HEK293 (cell line): Measurements from ENCODE around the gene FMNL3.

Experiments used
- CTCF ChIA-PET: fragments of 350-600 bp; formaldehyde crosslinking; extraction: SDS; loops from one replicate; lab custom pipeline; 2021; ENCODE audit warnings: antibody characterized with exemption; lab: Yijun Ruan, JAX
- POLR2A ChIA-PET: fragments of 300-600 bp; formaldehyde crosslinking; extraction: SDS; loops from one replicate; lab custom pipeline; 2020; ENCODE audit warnings: antibody characterized with exemption, inconsistent platforms; lab: Yijun Ruan, JAX
- H3K27ac ChIP-seq: fragments of 200-500 bp; sonication (Bioruptor generic); 2 replicates; pipeline ENCODE4 v1.5.1; 2014; ENCODE audit warnings: low read depth, low read length, control low read depth, inconsistent platforms; ENCODE audit errors: extremely low read depth
- H3K36me3 ChIP-seq, 2 experiments: fragments of 200-500 bp in 1 of 2; sonication (Bioruptor generic) in 1 of 2; 1 replicate in 1 of 2; 2 replicates in 1 of 2; pipeline ENCODE4 v1.5.1; 2014 to 2017; ENCODE audit warnings: inconsistent platforms in 2 of 2, low read length in 2 of 2; ENCODE audit not compliant: control insufficient read depth in 2 of 2, insufficient read depth in 1 of 2
- H3K4me1 ChIP-seq: fragments of 200-500 bp; sonication (Bioruptor generic); 2 replicates; pipeline ENCODE4 v1.5.1; 2014; ENCODE audit warnings: mild to moderate bottlenecking, low read length, inconsistent platforms; ENCODE audit not compliant: control insufficient read depth, insufficient read depth
- H3K4me3 ChIP-seq: 2 replicates; pipeline ENCODE4 v1.5.1; 2011; ENCODE audit warnings: low read depth, mild to moderate bottlenecking, control low read depth, low read length, moderate library complexity
- H3K9me3 ChIP-seq: fragments of 200-500 bp; sonication (Bioruptor generic); 2 replicates; pipeline ENCODE4 v1.5.1; 2014; ENCODE audit warnings: low read depth, low read length, inconsistent platforms; ENCODE audit not compliant: control insufficient read depth, insufficient read depth
- EGR2 ChIP-seq: fragments of 450-650 bp; formaldehyde crosslinking; IDR thresholded peaks from 2 replicates; pipeline ENCODE4 v1.5.1; 2016; ENCODE audit warnings: low read depth, missing biosample characterization, missing genetic modification characterization
- GLIS1 ChIP-seq: fragments of 450-650 bp; formaldehyde crosslinking; IDR thresholded peaks from 2 replicates; pipeline ENCODE4 v1.5.1; 2016; ENCODE audit warnings: missing biosample characterization, missing genetic modification characterization
- HOXC10 ChIP-seq: sonication (generic); formaldehyde crosslinking; IDR thresholded peaks from 2 replicates; pipeline ENCODE4 v1.8.1; 2023; ENCODE audit warnings: mild to moderate bottlenecking, missing genetic modification reagents
- IKZF3 ChIP-seq: fragments of 450-650 bp; IDR thresholded peaks from 2 replicates; pipeline ENCODE4 v1.5.0; 2018; ENCODE audit warnings: missing biosample characterization, mild to moderate bottlenecking, missing genetic modification characterization, moderate library complexity
- KLF16 ChIP-seq: fragments of 450-650 bp; formaldehyde crosslinking; IDR thresholded peaks from 2 replicates; pipeline ENCODE4 v1.5.1; 2017; ENCODE audit warnings: missing biosample characterization, missing genetic modification characterization
- WT1 ChIP-seq: fragments of 450-650 bp; formaldehyde crosslinking; IDR thresholded peaks from 2 replicates; pipeline ENCODE4 v1.5.1; 2016; ENCODE audit warnings: missing biosample characterization, missing genetic modification characterization
- ZBTB17 ChIP-seq: fragments of 450-650 bp; formaldehyde crosslinking; IDR thresholded peaks from 2 replicates; pipeline ENCODE4 v1.5.1; 2016; ENCODE audit warnings: missing biosample characterization, missing genetic modification characterization
- ZFHX2 ChIP-seq: fragments of 450-650 bp; formaldehyde crosslinking; conservative IDR thresholded peaks from 2 replicates; pipeline ENCODE4 v1.5.1; 2016; ENCODE audit warnings: missing biosample characterization, missing genetic modification characterization
- ZNF280D ChIP-seq: fragments of 450-650 bp; formaldehyde crosslinking; IDR thresholded peaks from 2 replicates; pipeline ENCODE4 v1.5.1; 2016; ENCODE audit warnings: missing biosample characterization, missing genetic modification characterization
- ZNF362 ChIP-seq: fragments of 450-650 bp; formaldehyde crosslinking; IDR thresholded peaks from 2 replicates; pipeline ENCODE4 v1.5.1; 2016; ENCODE audit warnings: missing biosample characterization, missing genetic modification characterization
- ZNF366 ChIP-seq: fragments of 450-650 bp; formaldehyde crosslinking; conservative IDR thresholded peaks from 2 replicates; pipeline ENCODE4 v1.5.1; 2016; ENCODE audit warnings: missing biosample characterization, missing genetic modification characterization
- ZNF521 ChIP-seq: fragments of 450-650 bp; formaldehyde crosslinking; IDR thresholded peaks from 2 replicates; pipeline ENCODE4 v1.5.1; 2017; ENCODE audit warnings: missing biosample characterization, mild to moderate bottlenecking, missing genetic modification characterization
- ZNF561 ChIP-seq: fragments of 450-650 bp; IDR thresholded peaks from 2 replicates; pipeline ENCODE4 v1.5.1; 2018; ENCODE audit warnings: missing biosample characterization, missing genetic modification characterization, borderline replicate concordance
- ZNF580 ChIP-seq: fragments of 450-650 bp; formaldehyde crosslinking; IDR thresholded peaks from 2 replicates; pipeline ENCODE4 v1.5.1; 2016; ENCODE audit warnings: missing biosample characterization, missing genetic modification characterization
- ZNF629 ChIP-seq: fragments of 450-650 bp; formaldehyde crosslinking; IDR thresholded peaks from 2 replicates; pipeline ENCODE4 v1.5.1; 2017; ENCODE audit warnings: missing biosample characterization, missing genetic modification characterization
- ZNF639 ChIP-seq: fragments of 450-650 bp; formaldehyde crosslinking; IDR thresholded peaks from 2 replicates; pipeline ENCODE4 v1.5.1; 2016; ENCODE audit warnings: missing biosample characterization, missing genetic modification characterization
- TF ChIP-seq, protein P1 (sequence below): fragments of 450-650 bp; formaldehyde crosslinking; IDR thresholded peaks from 2 replicates; pipeline ENCODE4 v1.5.1; 2016; ENCODE audit warnings: missing biosample characterization, missing genetic modification characterization

Gene FMNL3

DNA sequence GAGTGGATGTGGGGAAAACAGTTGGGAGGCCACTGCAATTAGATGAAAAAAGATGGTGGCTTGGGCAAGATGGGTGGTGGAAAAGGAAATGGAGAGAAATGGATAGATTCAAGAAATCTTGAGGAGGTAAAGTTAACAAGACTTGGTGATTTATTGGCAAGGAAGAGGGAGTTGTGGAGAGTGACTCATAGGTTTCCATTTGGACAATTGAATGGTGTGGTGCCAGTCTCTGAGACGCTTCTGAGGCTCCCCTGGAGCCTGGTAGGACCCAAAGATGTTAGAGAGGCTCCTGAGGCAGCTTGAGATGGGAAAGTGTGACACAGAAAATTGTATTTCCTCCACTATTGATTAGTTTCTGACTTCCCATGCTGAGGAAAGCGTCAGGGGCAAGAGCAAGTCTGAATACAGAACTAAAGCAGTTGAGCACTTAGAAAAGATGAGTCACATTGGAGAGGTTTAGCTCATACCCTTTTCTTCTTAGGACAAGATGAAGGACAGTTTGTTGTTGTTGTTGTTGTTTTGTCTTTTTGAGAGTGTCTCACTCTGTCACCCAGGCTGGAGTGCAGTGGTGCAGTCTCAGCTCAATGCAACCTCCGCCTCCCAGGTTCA is 79.3 kb downstream of the FMNL3 start (continued):
- TF ChIP-seq ZNF362 = no peak
- TF ChIP-seq ZNF366 (tag by site-specific recombination) = peak; percentile 48; the same call in 1 of the 2 replicates
- TF ChIP-seq GLIS1 = peak; percentile 95
- TF ChIP-seq, all 188 proteins: peak for 10

DNA sequence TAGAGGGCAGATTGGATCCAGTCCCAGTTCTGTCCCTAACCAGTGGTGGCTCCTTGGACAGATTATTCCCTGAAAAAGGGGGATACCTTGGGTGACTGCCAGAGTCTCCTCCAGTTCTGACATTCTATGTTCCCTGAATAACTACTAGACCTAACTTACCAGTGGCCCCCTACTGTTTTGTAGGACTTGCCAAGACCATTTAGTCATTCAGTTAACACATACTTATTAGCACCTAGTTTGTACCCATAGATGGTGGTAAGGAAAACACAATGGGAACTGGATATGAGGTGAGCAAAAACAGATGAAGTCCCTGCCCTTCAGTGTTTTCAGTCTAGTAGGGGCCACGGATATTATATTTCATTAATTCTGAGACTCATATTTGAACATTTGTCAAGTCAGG is 80.4 kb downstream of the FMNL3 start:
- H3K9me3 ChIP-seq = no peaks in the 10 kb centered on the region
- peaks cover 0 to 2% of the 10 kb centered on the region in 2 experiments; a peak in 1 of 3 replicates for H3K36me3 ChIP-seq
- CTCF ChIA-PET = interaction anchor here (0.5 kb wide), 1 partner anchor 342 kb away, joined by 3 read pairs; no protein-coding TSS in a partner anchor
- H3K4me1 ChIP-seq = no peaks in the 10 kb centered on the region
- POLR2A ChIA-PET = no interaction called here
- H3K27ac ChIP-seq = no peak overlapping the region
- TF ChIP-seq IKZF3 = 0 out of 2 replicates have a peak, but pooled peaks have one; percentile 24
- TF ChIP-seq GLIS1 = peak; percentile 91
- no peak for TF ChIP-seq KLF16 (tag by site-specific recombination)
- TF ChIP-seq, protein P1, sequence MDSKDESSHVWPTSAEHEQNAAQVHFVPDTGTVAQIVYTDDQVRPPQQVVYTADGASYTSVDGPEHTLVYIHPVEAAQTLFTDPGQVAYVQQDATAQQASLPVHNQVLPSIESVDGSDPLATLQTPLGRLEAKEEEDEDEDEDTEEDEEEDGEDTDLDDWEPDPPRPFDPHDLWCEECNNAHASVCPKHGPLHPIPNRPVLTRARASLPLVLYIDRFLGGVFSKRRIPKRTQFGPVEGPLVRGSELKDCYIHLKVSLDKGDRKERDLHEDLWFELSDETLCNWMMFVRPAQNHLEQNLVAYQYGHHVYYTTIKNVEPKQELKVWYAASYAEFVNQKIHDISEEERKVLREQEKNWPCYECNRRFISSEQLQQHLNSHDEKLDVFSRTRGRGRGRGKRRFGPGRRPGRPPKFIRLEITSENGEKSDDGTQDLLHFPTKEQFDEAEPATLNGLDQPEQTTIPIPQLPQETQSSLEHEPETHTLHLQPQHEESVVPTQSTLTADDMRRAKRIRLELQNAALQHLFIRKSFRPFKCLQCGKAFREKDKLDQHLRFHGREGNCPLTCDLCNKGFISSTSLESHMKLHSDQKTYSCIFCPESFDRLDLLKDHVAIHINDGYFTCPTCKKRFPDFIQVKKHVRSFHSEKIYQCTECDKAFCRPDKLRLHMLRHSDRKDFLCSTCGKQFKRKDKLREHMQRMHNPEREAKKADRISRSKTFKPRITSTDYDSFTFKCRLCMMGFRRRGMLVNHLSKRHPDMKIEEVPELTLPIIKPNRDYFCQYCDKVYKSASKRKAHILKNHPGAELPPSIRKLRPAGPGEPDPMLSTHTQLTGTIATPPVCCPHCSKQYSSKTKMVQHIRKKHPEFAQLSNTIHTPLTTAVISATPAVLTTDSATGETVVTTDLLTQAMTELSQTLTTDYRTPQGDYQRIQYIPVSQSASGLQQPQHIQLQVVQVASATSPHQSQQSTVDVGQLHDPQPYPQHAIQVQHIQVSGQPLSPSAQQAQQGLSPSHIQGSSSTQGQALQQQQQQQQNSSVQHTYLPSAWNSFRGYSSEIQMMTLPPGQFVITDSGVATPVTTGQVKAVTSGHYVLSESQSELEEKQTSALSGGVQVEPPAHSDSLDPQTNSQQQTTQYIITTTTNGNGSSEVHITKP (tag by site-specific recombination) = peak; percentile 28; the same call in 1 of the 2 replicates
- no peak overlapping the region for H3K4me3 ChIP-seq

- H3K9me3 ChIP-seq = no peaks in the 10 kb centered on the region
- no peak overlapping the region for H3K4me3 ChIP-seq
- CTCF ChIA-PET = no interaction called here
- H3K27ac ChIP-seq = no peak overlapping the region
- POLR2A ChIA-PET = no interaction called here
- no peaks in the 10 kb centered on the region for H3K36me3 ChIP-seq
- TF ChIP-seq HOXC10 (CRISPR knock-in tag) (no peak), EGR2 (tag by site-specific recombination) (peak; percentile 88), ZNF561 (tag by site-specific recombination) (no peak), ZNF521 (tag by site-specific recombination) (no peak), ZNF629 (tag by site-specific recombination) (no peak), ZFHX2 (tag by site-specific recombination) (peak; percentile 80)
- TF ChIP-seq, all 188 proteins: peak for 2
- H3K4me1 ChIP-seq = no peaks in the 10 kb centered on the region
Observed at GRCh38 chr12:49626169-49626835, 80.9 kb downstream of the FMNL3 start.

DNA sequence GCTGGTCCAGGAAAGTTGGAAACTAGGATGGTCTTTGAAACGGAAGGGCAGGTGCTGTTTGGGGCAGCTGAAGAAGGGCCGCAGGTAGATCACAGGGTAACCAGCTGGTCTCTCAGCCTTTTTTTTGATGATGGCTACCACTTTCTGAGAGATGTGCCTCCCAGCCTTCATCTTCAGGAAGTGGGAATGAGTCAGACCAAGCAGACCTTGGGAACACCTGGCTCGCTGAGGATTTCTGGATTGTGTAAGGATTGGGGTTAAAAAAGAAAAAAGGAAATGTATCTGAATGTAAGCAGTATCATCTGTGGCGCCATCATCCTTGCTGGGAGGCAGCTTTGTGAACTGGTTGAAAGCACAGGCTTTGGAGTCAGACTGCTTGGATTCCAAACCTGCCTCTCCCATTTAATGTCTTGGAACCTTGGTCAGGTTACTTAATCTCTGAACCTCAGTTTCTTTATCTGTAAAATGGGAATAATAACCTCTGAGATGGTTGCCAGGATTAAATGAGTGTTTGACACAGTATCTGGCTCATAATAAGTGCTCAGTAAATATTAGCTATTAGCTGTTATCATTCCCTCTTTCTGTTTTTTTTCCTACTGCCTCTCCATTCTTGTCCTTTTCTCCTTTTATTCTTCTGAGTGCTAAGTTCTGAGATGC is 82.2 kb downstream of the FMNL3 start:
- Histone ChIP-seq H3K4me3 (no peak overlapping the region), H3K36me3 (no peaks in the 10 kb centered on the region), H3K9me3 (no peaks in the 10 kb centered on the region), H3K4me1 (no peaks in the 10 kb centered on the region), H3K27ac (no peak overlapping the region)
- POLR2A ChIA-PET = interaction anchor here (0.7 kb wide), 1 partner anchor 153 kb away, joined by 3 read pairs; no protein-coding TSS in a partner anchor
- CTCF ChIA-PET = interaction anchor here (0.5 to 2.6 kb wide), 5 partner anchors 8 to 320 kb away, joined by 3 to 20 read pairs (median 7); no protein-coding TSS in a partner anchor
- TF ChIP-seq WT1 (tag by site-specific recombination) = no peak
- TF ChIP-seq ZNF580 (tag by site-specific recombination) = no peak
- TF ChIP-seq ZNF639 (tag by site-specific recombination) = peak; percentile 61; the same call in 1 of the 2 replicates
- TF ChIP-seq ZBTB17 (tag by site-specific recombination) = 0 out of 2 replicates have a peak, but pooled peaks have one; percentile 23
- TF ChIP-seq ZFHX2 (tag by site-specific recombination) = no peak
- TF ChIP-seq HOXC10 (CRISPR knock-in tag) = no peak
- TF ChIP-seq ZNF280D = peak; percentile 37; the same call in 1 of the 2 replicates
